ENCODE data around the gene MMS22L. TPM values are rescaled to one million over a fixed set of nuclear protein-coding genes. Genes with fewer than 3 reads are reported as not detected.

The MMS22L gene
- polyA plus RNA-seq, 1 donor from 2014 or later: 8.3 TPM

- no peaks in the 10 kb centered on the region for H3K79me2 ChIP-seq (replicated peaks; ENCODE audit: insufficient read depth, low read length)
- H3K9me3 ChIP-seq (ENCODE audit: low read length): no peaks in the 10 kb centered on the region
- H3K36me3 ChIP-seq (ENCODE audit: insufficient read depth, low read length): no peaks in the 10 kb centered on the region
- no peaks in the 10 kb centered on the region for H4K20me1 ChIP-seq (ENCODE audit: insufficient read depth)
- no peak overlapping the region for H3K4me2 ChIP-seq (ENCODE audit: low read length)
- no peak overlapping the region for H3K4me3 ChIP-seq (ENCODE audit: low read length)
- no peak overlapping the region for H3K9ac ChIP-seq (ENCODE audit: low read length)
- H2AFZ ChIP-seq (ENCODE audit: low read depth, low read length): no peak overlapping the region
- H3K27ac ChIP-seq (ENCODE audit: low read length): no peak overlapping the region
- TF ChIP-seq RAD21 (conservative IDR thresholded peaks at IDR 0.05): no peak
- TF ChIP-seq SMC3 (conservative IDR thresholded peaks at IDR 0.05; ENCODE audit: poor library complexity): no peak
- no peak for TF ChIP-seq CTCF (IDR thresholded peaks at IDR 0.05; ENCODE audit: poor library complexity, severe bottlenecking)
- TF ChIP-seq EZH2 (IDR thresholded peaks at IDR 0.05; ENCODE audit: borderline replicate concordance, insufficient read depth, low read length, poor library complexity, severe bottlenecking): no peak
- no peak for TF ChIP-seq REST (IDR thresholded peaks at IDR 0.05; ENCODE audit: borderline replicate concordance)
- TF ChIP-seq EP300 (conservative IDR thresholded peaks at IDR 0.05; ENCODE audit: poor library complexity, severe bottlenecking): no peak
- no peak for TF ChIP-seq TAF1 (IDR thresholded peaks at IDR 0.05; ENCODE audit: low read depth)
- TF ChIP-seq MXI1 (conservative IDR thresholded peaks at IDR 0.05; ENCODE audit: poor library complexity, severe bottlenecking): no peak
- TF ChIP-seq POLR2AphosphoS5 (IDR thresholded peaks at IDR 0.05): no peak
- no peaks in the 10 kb centered on the region for H3K27me3 ChIP-seq (ENCODE audit: insufficient read depth, low read depth, low read length)
- no peaks in the 10 kb centered on the region for H3K9me2 ChIP-seq (ENCODE audit: insufficient read depth, low read length)
- no peaks in the 10 kb centered on the region for H3F3A ChIP-seq (ENCODE audit: insufficient read depth, low read length, poor library complexity, severe bottlenecking)
These were observed 84.9 kb downstream of the MMS22L start for GRCh38 chr6:97198046-97198565.

- Histone ChIP-seq H3K27ac (ENCODE audit: low read length) (no peak overlapping the region), H4K20me1 (ENCODE audit: insufficient read depth) (no peaks in the 10 kb centered on the region), H3K36me3 (ENCODE audit: insufficient read depth, low read length) (no peaks in the 10 kb centered on the region), H3K4me2 (ENCODE audit: low read length) (no peak overlapping the region), H3K9ac (ENCODE audit: low read length) (no peak overlapping the region), H3K9me2 (ENCODE audit: insufficient read depth, low read length) (no peaks in the 10 kb centered on the region), H3F3A (ENCODE audit: insufficient read depth, low read length, poor library complexity, severe bottlenecking) (no peaks in the 10 kb centered on the region), H3K9me3 (ENCODE audit: low read length) (no peaks in the 10 kb centered on the region), H3K79me2 (replicated peaks; ENCODE audit: insufficient read depth, low read length) (no peaks in the 10 kb centered on the region), H3K4me3 (ENCODE audit: low read length) (no peak overlapping the region), H2AFZ (ENCODE audit: low read depth, low read length) (no peak overlapping the region), H3K27me3 (ENCODE audit: insufficient read depth, low read depth, low read length) (no peaks in the 10 kb centered on the region)
- TF ChIP-seq SMC3 (conservative IDR thresholded peaks at IDR 0.05; ENCODE audit: poor library complexity) (no peak), MXI1 (conservative IDR thresholded peaks at IDR 0.05; ENCODE audit: poor library complexity, severe bottlenecking) (no peak), EP300 (conservative IDR thresholded peaks at IDR 0.05; ENCODE audit: poor library complexity, severe bottlenecking) (no peak), REST (IDR thresholded peaks at IDR 0.05; ENCODE audit: borderline replicate concordance) (no peak), EZH2 (IDR thresholded peaks at IDR 0.05; ENCODE audit: borderline replicate concordance, insufficient read depth, low read length, poor library complexity, severe bottlenecking) (no peak), CTCF (IDR thresholded peaks at IDR 0.05; ENCODE audit: poor library complexity, severe bottlenecking) (no peak), RAD21 (conservative IDR thresholded peaks at IDR 0.05) (no peak), TAF1 (IDR thresholded peaks at IDR 0.05; ENCODE audit: low read depth) (no peak), POLR2AphosphoS5 (IDR thresholded peaks at IDR 0.05) (no peak)
These were observed 87.9 kb downstream of the MMS22L start for GRCh38 chr6:97195117-97195516.

Measured in neural cell (in vitro differentiated cells).